HG03066 (cell line): ENCODE measurements around the gene E2F2.
A peak's percentile ranks its signal among the peaks of the same experiment; 100 is the strongest.
"Not testable (repeated sequence)": the region's sequence is repeated elsewhere in the genome, so short reads cannot be mapped to it uniquely, and the experiment has no call there.

Experiments used
- ATAC-seq: cut with Tn5 transposase; IDR thresholded peaks from one replicate; pipeline ENCODE4 v1.9.1; 2021; ENCODE audit warnings: low read depth; ENCODE audit not compliant: unreplicated experiment

The E2F2 gene

DNA sequence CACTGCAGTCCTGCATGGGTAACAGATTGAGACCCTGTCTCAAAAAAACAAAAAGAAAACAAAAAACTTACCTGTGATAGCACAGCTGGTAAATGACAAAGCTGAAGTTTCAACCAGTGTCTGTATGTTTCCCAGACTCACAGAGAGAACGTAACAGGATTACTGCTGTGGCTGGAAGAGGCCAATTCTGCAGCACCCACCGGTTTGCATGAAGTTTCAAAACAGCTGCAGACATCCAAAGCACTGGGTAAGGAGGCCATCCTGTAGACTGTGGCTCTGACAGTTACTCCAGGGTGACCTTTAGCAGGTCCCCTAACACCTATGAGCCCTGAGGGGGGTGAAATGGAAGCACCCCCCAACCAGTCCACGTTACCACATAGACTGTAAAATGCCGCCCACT lies 20.8 kb upstream of the E2F2 start:
- ATAC-seq = no peak

DNA sequence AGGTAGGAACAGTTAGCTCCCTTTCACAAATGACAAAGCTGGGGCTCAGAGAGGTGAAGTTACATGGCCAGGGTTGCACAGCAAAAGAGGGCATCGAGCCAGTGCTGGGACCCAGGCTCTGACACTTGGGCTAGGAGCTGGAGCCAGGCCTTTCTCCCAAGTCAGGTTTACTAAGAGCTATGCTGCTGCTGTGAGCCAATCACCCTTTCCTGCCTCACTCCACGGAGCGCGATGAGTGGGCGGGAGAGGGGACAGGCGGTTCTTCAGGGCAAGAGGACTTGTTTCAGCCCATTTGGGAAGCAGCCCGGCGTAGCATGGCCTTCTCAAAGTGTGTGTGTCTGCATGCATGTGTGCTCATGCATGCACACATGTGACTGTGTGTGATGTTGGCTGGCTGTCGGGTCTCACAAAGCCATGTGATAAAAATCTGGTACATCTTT lies 17.7 kb upstream of the E2F2 start:
- no peak for ATAC-seq

DNA sequence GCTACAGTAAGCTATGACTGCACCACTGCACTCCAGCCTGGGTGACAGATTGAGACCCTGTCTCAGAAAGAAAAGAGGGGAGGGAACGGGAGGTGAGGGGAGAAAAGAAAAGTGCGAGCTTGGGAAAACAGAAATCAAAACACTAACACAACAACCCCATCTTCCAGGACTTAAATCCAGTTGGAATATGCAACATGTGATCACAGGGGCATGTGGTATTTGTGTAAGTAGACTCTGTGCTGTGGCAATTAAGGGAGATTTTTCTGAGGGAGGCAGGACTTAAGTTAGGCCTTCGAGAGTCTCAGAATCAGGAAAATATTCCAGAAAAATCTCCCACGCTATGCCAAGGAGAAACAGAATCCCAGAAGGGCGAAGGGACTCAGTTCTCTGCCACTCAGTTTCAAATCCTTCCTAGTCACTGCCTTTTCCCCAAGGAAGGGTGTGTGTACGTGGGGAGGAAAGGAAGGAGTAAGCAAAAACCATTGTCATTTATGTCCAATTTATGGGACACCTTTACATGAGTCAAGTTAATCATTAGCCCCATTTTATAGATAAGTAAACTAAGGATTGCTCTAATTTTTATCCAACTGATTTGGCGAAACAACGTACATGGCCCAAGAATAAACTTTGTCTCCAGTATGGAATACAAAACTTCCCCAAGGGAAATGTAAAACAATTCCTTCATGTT lies 16.0 kb upstream of the E2F2 start:
- no peak for ATAC-seq

DNA sequence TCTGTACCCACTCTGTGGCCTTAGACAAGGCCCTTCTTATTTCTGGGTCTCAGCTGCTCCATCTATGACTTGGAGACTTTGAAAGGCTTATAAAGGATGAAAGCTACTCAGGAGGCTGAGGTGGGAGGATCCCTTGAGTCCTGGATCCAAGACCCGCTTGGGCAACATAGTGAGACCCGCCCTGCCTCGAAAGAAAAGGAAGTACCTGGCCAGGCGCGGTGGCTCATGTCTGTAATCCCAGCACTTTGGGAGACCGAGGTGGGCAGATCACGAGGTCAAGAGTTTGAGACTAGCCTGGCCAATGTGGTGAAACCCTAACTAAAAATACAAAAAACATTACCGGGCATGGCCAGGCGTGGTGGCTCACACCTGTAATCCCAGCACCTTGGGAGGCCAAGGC lies 14.8 kb upstream of the E2F2 start:
- ATAC-seq = no peak

DNA sequence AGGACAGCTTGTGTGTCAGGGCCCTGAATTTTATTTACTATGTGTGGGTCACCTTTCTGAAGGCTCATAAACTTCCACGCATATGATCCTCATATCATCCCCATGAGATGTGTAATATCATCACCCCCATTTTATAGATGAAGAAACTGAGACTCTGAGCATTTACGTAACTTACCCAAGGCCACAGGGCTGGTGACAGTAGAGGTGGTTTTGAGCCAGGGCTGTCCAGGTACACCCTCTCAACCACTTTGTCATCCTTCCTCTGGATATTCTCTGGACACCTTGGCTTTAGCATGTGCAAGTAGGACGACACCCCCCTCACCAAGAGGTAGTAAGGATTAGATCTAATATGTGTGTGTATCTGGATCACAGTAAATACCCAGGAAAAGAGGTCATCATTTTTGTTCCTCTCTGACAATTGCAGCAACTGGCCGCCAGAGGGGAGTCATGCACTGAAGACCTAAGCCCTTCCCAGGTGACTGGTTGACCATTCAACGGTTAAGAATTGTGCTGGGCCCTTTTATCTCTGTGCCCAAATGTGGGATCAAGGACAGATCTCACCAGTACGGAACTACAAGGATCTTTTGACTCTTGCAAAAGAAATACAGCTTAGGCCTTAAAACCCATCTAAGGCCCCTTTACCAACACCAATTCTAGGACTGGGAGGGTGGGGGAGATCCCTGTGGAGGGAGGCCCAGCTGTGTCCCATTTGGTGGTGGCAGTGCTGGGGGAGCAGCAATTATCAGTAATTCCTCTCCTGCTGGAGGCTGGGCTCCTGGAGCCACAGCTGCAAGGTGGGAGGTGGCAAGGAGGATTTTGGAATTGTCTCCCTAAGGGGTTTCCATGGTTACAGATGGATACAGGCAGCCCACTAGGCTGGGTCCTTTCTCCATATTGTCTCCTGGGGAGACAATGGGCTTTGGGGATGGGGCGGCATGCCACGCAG lies 13.7 kb upstream of the E2F2 start:
- ATAC-seq = no peak

DNA sequence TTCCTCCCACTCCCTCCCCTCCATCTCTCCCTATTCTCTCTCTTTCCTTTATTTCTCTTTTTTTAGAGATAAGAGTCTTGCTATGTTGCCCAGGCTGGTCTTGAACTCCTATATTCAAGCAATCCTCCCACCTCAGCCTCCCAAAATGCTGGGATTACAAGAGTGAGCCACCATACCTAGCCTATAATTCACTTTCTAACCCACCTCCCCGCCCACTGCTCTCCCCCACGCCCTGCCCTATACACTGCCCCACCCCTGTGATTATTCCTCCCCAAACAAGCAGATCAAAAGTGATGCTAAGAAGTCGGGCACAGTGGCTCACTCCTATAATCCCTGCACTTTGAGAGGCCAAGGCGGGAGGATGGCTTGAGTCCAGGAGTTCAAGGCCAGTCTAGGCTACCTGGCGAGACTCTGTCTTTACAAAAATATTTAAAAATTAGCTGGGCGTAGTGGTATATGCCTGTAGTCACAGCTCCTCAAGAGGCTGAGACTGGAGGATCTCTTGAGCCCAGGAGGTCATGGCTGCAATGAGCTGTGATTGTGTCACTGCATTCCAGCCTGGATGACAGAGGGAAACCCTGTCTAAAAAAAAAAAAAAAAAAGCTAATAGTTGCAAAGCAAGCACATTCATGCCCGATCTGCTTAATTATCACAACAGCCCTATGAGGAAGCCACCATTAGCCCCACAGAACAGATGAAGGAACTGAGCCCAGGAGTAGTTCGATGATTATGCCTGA lies 12.8 kb upstream of the E2F2 start:
- ATAC-seq = no peak

DNA sequence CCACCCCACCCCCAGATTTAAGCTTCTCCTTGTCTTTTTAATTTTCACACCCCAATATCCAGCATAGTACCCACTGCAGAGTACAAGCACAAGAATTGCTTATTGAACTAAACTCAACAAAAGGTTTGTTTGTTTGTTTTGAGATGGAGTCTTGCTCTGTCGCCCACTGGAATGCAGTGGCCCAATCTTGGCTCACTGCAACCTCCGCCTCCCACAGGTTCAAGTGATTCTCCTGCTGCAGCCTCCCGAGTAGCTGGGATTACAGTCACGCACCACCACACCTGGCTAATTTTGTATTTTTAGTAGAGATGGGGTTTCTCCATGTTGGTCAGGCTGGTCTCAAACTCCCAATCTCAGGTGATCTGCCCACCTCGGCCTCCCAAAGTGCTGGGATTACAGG lies 11.9 kb upstream of the E2F2 start:
- not testable (repeated sequence) for ATAC-seq

DNA sequence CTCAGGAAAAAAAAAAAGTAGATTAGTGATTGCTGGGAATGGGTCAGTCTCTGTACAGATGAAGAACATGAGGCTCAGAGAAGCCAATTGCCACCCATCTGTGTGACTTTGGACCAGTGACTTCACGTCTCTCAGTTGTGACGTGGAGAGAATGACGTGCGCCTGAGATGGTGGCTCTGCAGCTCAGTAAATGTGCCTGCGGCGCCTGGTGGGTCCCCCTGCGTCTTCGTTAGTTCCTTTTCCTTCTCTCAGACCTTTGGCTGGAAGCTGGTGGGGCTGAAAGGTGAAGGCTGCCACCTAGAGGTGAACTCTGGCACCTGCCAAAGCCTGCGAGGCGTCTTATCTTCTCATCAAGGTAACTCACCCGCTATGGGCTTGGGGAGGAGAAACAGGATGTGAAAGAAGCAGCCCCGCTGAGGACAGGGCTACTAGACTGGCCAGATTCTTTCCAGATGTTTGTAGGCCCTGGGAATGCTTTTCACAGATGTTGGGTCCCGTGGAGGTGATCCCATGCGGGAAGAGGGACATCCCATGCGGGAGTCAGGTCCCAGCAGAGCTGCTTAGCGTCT lies 8.7 kb upstream of the E2F2 start:
- ATAC-seq = peak; percentile 87

DNA sequence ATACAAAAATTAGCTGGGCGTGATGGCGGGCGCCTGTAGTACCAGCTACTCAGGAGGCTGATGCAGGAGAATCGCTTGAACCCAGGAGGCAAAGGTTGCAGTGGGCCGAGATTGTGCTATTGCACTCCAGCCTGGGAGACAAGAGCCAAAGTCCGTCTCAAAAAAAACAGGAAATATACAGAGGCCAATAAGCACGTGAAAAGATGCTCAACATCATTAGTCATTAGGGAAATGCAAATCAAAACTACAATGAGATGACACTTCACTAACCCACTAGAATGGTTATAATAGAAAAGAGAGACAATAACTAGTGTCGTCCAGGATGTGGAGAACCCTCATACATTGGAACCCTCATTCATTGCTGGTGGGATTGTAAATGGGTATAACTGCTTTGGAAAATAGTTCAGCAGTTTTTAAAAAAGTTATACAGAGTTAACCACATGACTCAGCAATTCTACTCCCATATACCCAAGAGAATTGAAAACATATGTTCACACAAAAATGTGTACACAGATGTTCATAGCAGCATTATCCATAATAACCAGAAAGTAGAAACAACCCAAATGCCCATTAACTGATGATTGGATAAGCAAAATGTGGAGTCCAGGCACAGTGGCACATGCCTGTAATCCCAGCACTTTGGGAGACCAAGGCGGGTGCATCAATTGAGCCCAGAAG lies 6.4 kb upstream of the E2F2 start:
- ATAC-seq = no peak

DNA sequence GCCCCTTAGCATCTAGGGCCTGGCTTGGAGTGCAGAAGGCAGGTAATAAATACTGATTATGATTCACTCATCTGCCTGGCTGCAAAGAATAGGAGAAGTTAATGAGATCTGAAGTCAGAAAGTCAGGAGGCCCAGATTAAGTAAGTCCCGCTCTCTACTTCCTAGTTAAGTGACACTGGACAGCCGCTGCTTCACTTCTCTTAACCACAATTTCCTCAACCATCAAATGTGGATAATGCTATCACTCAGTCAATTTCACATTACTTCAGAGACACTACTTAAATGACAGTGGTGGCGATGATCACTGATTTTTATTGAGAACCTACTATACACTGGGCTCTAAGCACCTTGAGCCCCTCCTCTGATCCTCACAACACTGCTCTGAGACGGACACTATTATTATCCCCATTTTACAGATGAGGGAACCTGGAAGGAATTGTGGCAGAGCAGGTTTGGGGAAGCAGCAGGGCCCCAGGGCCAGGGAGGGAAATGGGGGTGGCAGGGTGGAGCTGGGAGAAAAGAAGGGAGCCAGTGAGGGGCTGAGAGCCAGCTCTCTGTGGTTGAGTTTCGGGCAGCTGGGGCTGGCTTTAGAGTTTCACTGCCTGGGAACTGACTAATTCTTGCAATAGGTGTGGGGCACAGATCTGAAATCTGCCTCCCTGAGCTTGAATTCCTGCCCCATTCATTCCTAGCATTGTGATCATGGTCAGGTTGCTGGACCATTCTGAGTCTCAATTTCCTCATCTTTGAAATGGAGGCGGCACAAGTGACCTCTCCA lies 2.4 kb upstream of the E2F2 start:
- ATAC-seq = no peak

DNA sequence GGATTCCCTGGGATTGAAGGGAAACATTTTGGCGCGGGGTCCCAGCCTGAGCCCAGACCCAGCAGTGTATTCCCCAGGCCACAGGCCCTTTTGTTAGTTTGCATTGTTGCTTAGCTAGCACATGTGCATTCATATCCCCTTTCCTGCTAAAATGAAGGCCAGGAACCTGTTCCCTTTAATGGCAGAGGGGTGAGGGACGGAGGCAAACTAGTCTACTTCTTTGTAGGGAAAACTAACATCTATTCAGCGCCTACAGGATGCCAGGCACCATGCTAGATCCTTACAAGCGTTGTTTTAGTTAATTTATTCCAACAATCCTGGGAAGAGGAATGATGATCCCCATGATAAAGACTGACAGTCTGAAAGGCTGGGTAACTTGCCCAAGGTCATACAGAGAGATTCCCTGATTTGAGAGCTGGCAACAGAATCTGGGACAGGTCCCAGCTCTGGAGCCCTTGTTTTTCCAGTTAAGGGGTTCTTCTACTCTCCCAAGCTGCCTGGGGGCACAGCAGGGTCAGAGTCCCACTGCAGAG lies 595 bp upstream of the E2F2 start:
- no peak for ATAC-seq

DNA sequence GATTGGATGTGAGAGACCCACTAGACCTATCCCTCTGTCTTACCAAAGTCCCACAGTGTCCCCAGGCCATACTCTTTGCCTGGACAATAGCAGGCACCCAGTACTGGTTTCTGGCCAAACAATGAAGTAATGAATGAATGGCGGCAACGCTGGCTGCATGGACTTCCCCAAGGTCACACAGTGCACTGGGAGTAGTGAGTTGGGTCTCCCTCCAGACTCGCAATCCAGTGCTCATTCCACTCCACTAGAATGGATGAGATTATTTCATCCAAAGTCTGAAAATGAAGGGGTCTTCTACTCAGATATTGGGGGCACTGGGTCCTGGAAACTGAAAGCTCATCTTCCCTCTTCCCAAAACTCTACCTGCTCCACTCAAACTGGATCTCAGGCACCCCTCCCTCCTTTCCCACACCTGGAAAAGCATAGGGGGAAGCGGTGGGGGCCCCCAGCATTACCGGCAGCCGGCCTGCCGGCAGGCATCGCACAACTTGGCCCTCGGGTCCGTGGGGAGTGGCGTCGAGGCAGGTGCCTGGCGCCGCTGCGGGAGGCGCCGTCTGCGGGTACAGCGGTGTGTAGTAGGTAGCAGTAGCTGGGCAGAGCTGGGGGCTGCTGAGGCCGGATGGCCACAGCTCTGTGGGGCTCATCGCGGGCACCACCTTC lies 816 bp downstream of the E2F2 start:
- no peak for ATAC-seq

DNA sequence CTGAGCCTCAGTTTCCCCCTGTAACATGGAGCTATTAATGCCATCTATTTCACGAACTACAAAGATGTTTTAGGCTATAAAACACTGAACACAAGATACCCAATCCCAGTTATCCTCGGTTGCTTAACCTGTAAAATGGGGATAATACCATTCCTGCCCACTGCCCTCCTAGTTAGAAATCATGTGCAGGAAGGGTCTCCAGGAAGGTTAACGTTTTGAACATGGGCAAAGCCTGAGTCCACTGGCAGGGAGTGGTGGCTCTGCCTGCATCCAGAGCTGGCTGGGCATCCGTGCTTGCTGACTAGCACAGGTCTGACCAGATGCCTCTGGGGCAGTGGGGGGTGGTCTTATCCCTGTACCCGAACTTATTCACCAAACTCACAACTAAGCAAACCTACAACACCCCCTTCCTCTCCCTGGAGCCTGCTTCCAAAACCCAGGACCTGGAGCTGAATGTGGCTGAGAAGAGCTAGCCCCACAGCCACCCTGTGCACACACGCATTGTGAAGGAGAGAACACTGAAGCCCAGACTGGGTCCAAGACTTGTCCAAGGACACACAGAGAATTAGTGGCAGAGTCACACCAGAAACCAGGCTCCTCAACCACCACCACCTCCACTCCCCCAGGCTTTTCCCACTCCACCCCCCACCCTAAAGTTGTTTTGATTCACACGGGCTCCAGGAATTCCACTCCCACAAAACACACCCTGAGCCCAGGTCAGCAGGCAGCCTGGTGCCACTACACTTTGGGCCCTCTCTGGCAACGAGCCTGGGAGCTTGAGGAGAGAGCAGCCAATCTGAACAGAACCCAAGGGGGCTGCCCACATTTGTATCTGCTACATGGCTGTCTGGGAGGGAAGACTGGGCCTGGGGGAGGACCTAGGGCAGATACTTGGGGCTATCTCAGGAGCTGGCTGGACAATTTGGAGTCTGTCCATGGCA lies 1.6 kb downstream of the E2F2 start:
- ATAC-seq = no peak

DNA sequence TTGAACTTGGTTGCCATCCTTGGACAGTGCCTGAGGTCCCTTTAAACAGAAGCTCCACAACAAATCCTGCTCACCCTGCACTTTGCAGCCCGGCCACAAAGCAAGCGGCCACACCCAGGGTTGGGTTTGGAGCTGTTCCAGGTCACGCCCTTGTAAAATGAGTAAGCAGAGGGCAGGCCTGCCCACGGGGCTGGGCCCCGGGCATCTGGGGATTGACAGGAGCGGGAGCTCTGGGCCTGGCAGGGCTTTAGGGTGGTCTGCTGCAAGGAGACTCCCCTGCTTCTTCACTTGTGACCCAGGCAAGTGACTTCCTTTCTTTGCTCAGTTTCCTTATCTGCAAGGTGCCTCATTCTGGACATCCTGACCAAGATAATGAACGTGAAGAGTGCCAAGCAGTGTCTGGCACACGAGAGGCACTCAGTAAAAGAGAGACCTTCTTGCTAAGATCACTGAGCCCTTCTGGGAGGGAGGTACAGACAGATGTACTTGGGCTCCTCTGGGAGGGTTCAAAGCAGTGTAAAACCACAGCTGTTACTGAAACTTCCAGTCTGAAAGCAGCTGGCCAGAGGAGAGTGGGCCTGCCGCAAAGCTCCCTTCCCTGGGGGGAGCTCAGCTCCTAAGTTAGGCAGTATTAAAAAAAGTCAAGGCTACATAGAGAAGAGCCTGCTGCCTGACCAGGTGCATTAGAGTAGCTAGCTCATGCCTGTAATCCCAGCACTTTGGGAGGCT lies 2.6 kb downstream of the E2F2 start:
- peak; percentile 59 for ATAC-seq

DNA sequence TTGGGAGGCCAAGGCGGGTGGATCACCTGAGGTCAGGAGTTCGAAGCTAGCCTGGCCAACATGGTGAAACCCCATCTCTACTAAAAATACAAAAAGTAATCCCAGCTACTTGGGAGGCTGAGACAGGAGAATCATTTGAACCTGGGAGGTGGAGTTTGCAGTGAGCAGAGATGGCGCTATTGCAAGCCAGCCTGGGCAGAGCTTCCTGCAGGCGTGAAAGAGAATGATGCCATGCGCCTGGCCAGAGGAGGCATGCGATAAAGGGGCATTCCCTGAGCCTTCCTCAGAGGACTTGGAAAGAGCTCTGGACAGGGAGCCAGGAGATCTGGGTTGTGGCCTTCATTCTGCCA lies 3.2 kb downstream of the E2F2 start:
- ATAC-seq = no peak

DNA sequence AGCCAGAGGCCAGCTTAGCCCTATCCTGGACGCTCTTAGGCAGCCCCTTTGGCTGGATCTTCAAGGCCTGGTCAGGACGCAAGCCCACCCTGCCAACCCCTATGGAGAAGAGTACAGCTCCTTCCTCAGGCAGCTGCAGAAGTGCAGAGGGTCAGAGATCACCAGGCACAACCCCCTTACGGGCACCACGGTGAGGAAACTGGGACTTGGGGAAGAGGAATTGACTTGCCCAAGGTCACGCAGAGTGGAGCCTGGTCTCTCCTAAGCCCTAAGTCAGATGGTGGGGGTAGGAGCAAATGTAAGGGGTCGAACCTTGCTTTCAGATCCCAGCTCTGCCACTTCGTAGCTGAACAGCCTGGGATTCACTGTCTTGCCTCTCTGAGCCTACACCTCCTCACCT lies 3.7 kb downstream of the E2F2 start:
- ATAC-seq = no peak

DNA sequence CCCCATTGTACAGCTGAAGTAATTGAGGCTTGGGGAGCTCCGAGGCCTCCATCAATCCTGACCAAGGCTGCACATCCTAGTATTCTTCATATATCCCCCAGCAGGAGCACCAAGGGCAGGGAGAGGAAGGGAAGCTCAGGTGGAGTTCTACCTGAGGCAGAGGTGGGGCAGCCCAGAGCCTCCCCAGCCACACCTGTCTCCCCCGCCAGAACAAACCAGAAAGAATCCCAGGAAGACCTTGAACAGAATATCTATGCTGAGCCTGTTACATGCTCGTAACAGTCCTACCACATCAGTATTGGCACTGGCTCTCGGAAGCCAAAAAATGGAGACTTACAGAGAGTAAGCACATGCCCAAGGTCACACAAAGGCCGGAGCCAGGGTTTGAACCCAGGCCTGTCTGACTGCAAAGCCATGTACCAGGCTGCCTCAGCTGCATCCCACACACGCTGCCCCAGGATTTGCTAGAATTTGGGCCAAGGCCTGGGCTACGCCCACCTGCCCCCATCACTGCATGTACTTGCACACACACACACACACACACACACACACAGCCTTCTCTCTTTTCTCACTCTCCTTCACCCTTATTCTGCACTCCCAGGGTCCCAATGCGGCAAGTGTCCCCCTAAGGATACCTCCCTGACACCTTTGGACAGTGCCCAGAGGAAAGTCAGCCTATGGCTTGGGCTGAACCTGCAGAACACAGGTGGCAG lies 4.5 kb downstream of the E2F2 start:
- ATAC-seq = no peak
